WERI-Rb-1 (cell line): ENCODE measurements around the gene GRIN2B.
A peak's percentile ranks its signal among the peaks of the same experiment; 100 is the strongest.

Source experiments
- DNase-seq: peaks from one replicate; pipeline ENCODE4 v3.0.0-alpha.2; 2020
- H3K27ac ChIP-seq: fragments of 250-450 bp; sonication (Bioruptor Pico); 2 replicates; pipeline ENCODE4 v1.5.1; 2020; ENCODE audit warnings: mild to moderate bottlenecking, moderate library complexity
- H3K27me3 ChIP-seq: fragments of 250-450 bp; sonication (Bioruptor Pico); 2 replicates; pipeline ENCODE4 v1.5.1; 2021; ENCODE audit warnings: mild to moderate bottlenecking, low read depth, moderate library complexity; ENCODE audit not compliant: insufficient read depth, severe bottlenecking
- H3K36me3 ChIP-seq: fragments of 250-450 bp; sonication (Bioruptor Pico); 2 replicates; pipeline ENCODE4 v1.5.1; 2020; ENCODE audit warnings: mild to moderate bottlenecking, moderate library complexity
- H3K4me3 ChIP-seq: 2 replicates; pipeline ENCODE4 v1.5.1; 2011; ENCODE audit warnings: low read depth, mild to moderate bottlenecking, control low read depth, low read length
- H3K9me3 ChIP-seq: fragments of 250-450 bp; sonication (Bioruptor Pico); 2 replicates; pipeline ENCODE4 v1.5.1; 2021; ENCODE audit warnings: mild to moderate bottlenecking, moderate library complexity; ENCODE audit not compliant: severe bottlenecking
- TF ChIP-seq, protein P1 (sequence below): IDR thresholded peaks from 2 replicates; pipeline ENCODE4 v1.5.1; 2011; ENCODE audit warnings: low read depth, mild to moderate bottlenecking, control low read depth, inconsistent platforms, low read length

Gene GRIN2B

DNA sequence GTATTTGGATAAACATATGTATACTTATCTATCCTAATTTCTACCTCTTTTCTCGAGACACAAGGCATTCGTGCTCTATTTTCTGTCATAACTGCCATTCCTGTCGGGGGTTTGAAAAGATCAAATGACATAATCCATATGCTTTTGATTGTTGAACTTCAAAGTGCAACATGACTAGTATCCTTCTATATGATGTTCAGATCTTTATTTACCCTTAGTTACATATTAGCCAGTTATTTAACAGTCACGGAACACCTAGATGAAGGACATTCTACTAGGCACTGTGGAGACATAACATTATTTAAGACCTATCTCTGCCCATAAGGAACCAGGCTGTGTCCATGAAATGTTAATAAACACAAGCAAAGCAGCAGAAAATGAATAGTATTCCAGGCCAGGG lies 11.2 kb upstream of the GRIN2B start:
- TF ChIP-seq, protein P1, sequence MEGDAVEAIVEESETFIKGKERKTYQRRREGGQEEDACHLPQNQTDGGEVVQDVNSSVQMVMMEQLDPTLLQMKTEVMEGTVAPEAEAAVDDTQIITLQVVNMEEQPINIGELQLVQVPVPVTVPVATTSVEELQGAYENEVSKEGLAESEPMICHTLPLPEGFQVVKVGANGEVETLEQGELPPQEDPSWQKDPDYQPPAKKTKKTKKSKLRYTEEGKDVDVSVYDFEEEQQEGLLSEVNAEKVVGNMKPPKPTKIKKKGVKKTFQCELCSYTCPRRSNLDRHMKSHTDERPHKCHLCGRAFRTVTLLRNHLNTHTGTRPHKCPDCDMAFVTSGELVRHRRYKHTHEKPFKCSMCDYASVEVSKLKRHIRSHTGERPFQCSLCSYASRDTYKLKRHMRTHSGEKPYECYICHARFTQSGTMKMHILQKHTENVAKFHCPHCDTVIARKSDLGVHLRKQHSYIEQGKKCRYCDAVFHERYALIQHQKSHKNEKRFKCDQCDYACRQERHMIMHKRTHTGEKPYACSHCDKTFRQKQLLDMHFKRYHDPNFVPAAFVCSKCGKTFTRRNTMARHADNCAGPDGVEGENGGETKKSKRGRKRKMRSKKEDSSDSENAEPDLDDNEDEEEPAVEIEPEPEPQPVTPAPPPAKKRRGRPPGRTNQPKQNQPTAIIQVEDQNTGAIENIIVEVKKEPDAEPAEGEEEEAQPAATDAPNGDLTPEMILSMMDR: no peak
- H3K27ac ChIP-seq: no peak overlapping the region
- no peaks in the 10 kb centered on the region for H3K27me3 ChIP-seq
- H3K9me3 ChIP-seq: no peaks in the 10 kb centered on the region
- DNase-seq: no peak
- H3K4me3 ChIP-seq: no peak overlapping the region
- no peaks in the 10 kb centered on the region for H3K36me3 ChIP-seq

DNA sequence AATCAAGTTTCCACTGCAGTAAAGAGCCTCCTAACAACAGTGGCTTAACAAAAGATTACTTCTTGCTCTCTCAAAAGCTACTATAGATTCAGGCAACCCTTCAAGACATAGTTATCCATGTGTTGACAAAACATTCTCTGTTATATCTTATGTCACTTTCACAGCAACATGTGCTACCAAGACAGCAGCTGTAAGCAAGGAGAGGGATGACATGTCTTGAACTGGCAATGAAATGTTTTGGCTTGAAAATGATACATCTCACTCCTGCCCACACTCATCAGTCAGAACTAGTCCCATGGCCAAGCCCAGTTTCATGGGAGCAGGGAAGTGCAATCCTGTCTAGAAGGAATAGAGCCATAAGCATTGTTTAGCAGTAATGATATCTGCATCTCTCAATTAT lies 10.7 kb upstream of the GRIN2B start:
- TF ChIP-seq, protein P1: no peak
- no peak for DNase-seq
- Histone ChIP-seq H3K9me3 (no peaks in the 10 kb centered on the region), H3K4me3 (no peak overlapping the region), H3K27me3 (no peaks in the 10 kb centered on the region), H3K36me3 (no peaks in the 10 kb centered on the region), H3K27ac (no peak overlapping the region)

GRCh38 chr12:13986031-13986430 lies 4.6 kb upstream of the GRIN2B start:
- H3K27ac ChIP-seq: no peak overlapping the region
- H3K4me3 ChIP-seq: no peak overlapping the region
- H3K27me3 ChIP-seq: no peaks in the 10 kb centered on the region
- H3K36me3 ChIP-seq: no peaks in the 10 kb centered on the region
- DNase-seq: no peak
- H3K9me3 ChIP-seq: no peaks in the 10 kb centered on the region
- TF ChIP-seq, protein P1: no peak

DNA sequence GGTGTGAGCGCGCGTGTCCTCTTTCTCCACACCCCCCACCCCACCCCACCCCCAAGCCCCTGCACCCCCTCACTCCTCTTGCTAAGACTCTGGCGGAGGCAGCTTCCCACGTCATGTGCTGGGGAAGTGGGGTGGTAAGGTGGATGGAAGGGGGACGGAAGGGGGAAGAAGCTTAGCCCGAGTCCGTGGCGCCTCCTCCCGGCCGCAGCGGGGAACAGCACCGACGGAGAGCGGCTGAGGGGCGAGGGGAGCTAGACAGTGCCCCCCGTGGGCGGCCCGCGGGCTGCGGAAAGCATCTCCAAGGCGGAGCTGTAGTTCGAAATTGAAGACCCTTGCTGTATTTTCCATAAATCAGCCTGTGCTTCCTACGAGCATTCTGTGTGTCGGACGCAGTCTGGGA lies 588 bp upstream of the GRIN2B start:
- no peaks in the 10 kb centered on the region for H3K9me3 ChIP-seq
- H3K4me3 ChIP-seq: peak overlapping the region; percentile 77
- H3K27ac ChIP-seq: no peak overlapping the region
- no peaks in the 10 kb centered on the region for H3K36me3 ChIP-seq
- TF ChIP-seq, protein P1: peak; percentile 94
- H3K27me3 ChIP-seq: peaks cover 7% of the 10 kb centered on the region
- peak; percentile 79 for DNase-seq

GRCh38 chr12:13980538-13981295 lies 685 bp downstream of the GRIN2B start:
- Histone ChIP-seq H3K9me3 (no peaks in the 10 kb centered on the region), H3K4me3 (peak overlapping the region; percentile 77), H3K36me3 (no peaks in the 10 kb centered on the region), H3K27me3 (peaks cover 7% of the 10 kb centered on the region), H3K27ac (no peak overlapping the region)
- DNase-seq: peak; percentile 23
- TF ChIP-seq, protein P1: no peak
